Mucosa of descending colon (tissue), 3 donors: ENCODE data around the gene TVP23C. TPM values are rescaled to one million over a fixed set of nuclear protein-coding genes. Genes with fewer than 3 reads are reported as not detected.
A peak's percentile ranks its signal among the peaks of the same experiment; 100 is the strongest.
"Not testable (repeated sequence)": the region's sequence is repeated elsewhere in the genome, so short reads cannot be mapped to it uniquely, and the experiment has no call there.

Source experiments
- ATAC-seq: fragments of 200-7000 bp; cut with Tn5 transposase; one replicate; pipeline ENCODE4 v1.9.1; 2020; ENCODE audit warnings: mild to moderate bottlenecking, moderate library complexity
- DNase-seq, 3 donors: peaks; one replicate each; pipeline ENCODE4 v3.0.0-alpha.2; 2020
- H3K36me3 ChIP-seq: fragments of 200-600 bp; one replicate; pipeline ENCODE4 v1.8.0; 2021; ENCODE audit warnings: low read depth, mild to moderate bottlenecking
- H3K4me1 ChIP-seq: fragments of 200-600 bp; one replicate; pipeline ENCODE4 v1.8.0; 2021; ENCODE audit warnings: low read depth, mild to moderate bottlenecking
- H3K4me3 ChIP-seq: fragments of 200-600 bp; one replicate; pipeline ENCODE4 v1.8.0; 2021; ENCODE audit warnings: mild to moderate bottlenecking
- H3K9me3 ChIP-seq: fragments of 200-600 bp; one replicate; pipeline ENCODE4 v1.8.0; 2021; ENCODE audit warnings: mild to moderate bottlenecking
- CTCF ChIP-seq: fragments of 200-600 bp; IDR thresholded peaks from one replicate; pipeline ENCODE4 v1.8.0; 2022; ENCODE audit warnings: antibody characterized with exemption, mild to moderate bottlenecking
- intact Hi-C, 2 donors: fragments of 100-400 bp; cut with DNase I in 1 of 2; cut with micrococcal nuclease in 1 of 2; formaldehyde crosslinking; loops; one replicate each; pipeline versions ENCODE4 v1.11.0 to v1.11.1; 2022; cut with DNase I, micrococcal nuclease
- total RNA-seq, 3 donors: library from RNA; stranded (reverse); fragmentation: NEBNext Ultra II Directional in 2 of 3; extraction: Animal tissue kit (Norgen Biotek cat#: 25700) in 2 of 3; gene quantifications; one replicate each; pipeline versions ENCODE4 v1.2.1 to v1.2.4, GENCODE V29; 2021 to 2023
- donor health status: DM: no; HTN: no; CAD: no; lungs with moderate emphysema.
- donor health status: DM: no; HTN: no; CAD: no.
- donor health status: DM: no; HTN: yes; CAD: no.

Gene TVP23C
- total RNA-seq, 3 donors from 2014 or later, result 9.7 to 25.0 (median 14.0) TPM

GRCh38 chr17:15558403-15559105, 4.7 kb downstream of the TVP23C start:
- H3K9me3 ChIP-seq, intact Hi-C loops, ATAC-seq, H3K4me3 ChIP-seq, DNase-seq, H3K36me3 ChIP-seq, H3K4me1 ChIP-seq: not testable (repeated sequence)

GRCh38 chr17:15557334-15557832, 5.9 kb downstream of the TVP23C start:
- H3K36me3 ChIP-seq, H3K9me3 ChIP-seq, H3K4me3 ChIP-seq, intact Hi-C loops, H3K4me1 ChIP-seq: not testable (repeated sequence)
- peak in 2 of 3 donors; percentile 42 to 55 for DNase-seq
- peak; percentile 74 for ATAC-seq

- H3K4me3 ChIP-seq, H3K4me1 ChIP-seq, DNase-seq, H3K36me3 ChIP-seq, intact Hi-C loops, H3K9me3 ChIP-seq: not testable (repeated sequence)
- peak; percentile 38 for ATAC-seq
These were observed 10.4 kb downstream of the TVP23C start for GRCh38 chr17:15552932-15553331.

- ATAC-seq, H3K4me1 ChIP-seq, H3K4me3 ChIP-seq, H3K36me3 ChIP-seq, DNase-seq, H3K9me3 ChIP-seq, intact Hi-C loops: not testable (repeated sequence)
These were observed 13.7 kb downstream of the TVP23C start for GRCh38 chr17:15549552-15549951.

- not testable (repeated sequence) for H3K9me3 ChIP-seq, ATAC-seq
These were observed 16.7 kb downstream of the TVP23C start for GRCh38 chr17:15546604-15547003.

GRCh38 chr17:15540371-15541219, 22.7 kb downstream of the TVP23C start:
- H3K4me3 ChIP-seq, H3K4me1 ChIP-seq, H3K36me3 ChIP-seq, intact Hi-C loops, H3K9me3 ChIP-seq: not testable (repeated sequence)
- ATAC-seq, result peak; percentile 97
- peak in 1 of 3 donors; percentile 77 for DNase-seq

More at GRCh38 chr17:15546604-15547003, 16.7 kb downstream of the TVP23C start:
- H3K4me1 ChIP-seq, DNase-seq, H3K36me3 ChIP-seq, H3K4me3 ChIP-seq, intact Hi-C loops: not testable (repeated sequence)

- H3K4me1 ChIP-seq, ATAC-seq, DNase-seq, intact Hi-C loops, H3K4me3 ChIP-seq, H3K9me3 ChIP-seq, H3K36me3 ChIP-seq: not testable (repeated sequence)
These were observed 30.2 kb downstream of the TVP23C start for GRCh38 chr17:15533122-15533521.

- H3K4me3 ChIP-seq, H3K36me3 ChIP-seq, intact Hi-C loops, H3K9me3 ChIP-seq: not testable (repeated sequence)
- DNase-seq, result peak in 1 of 3 donors; percentile 65
- H3K4me1 ChIP-seq, result peaks cover 11% of the 10 kb centered on the region
- peak; percentile 74 for ATAC-seq
- peak; percentile 54 for TF ChIP-seq CTCF
These were observed 36.7 kb downstream of the TVP23C start for GRCh38 chr17:15526292-15527218.

- H3K9me3 ChIP-seq, H3K36me3 ChIP-seq, intact Hi-C loops, H3K4me3 ChIP-seq: not testable (repeated sequence)
- ATAC-seq (peak; percentile 78), DNase-seq (peak in 1 of 3 donors; percentile 28)
- H3K4me1 ChIP-seq, result peaks cover 11% of the 10 kb centered on the region
These were observed 38.0 kb downstream of the TVP23C start for GRCh38 chr17:15524990-15525985.
